ENCODE data around the gene SLC6A7.

GRCh38 chr5:150140830-150141229 lies 49.0 kb upstream of the SLC6A7 start:
- no peak for TF ChIP-seq CTCF (conservative IDR thresholded peaks at IDR 0.05)
- no peak for TF ChIP-seq EZH2 (IDR thresholded peaks at IDR 0.05; ENCODE audit: low read depth)

Data from PC-9 (cell line).